NCI-H1417 treated with DMSO at 0.1 percent for 48 hours (cell line): ENCODE results near the gene ANTXR1.
A peak's percentile ranks its signal among the peaks of the same experiment; 100 is the strongest.
"Not testable (repeated sequence)": the region's sequence is repeated elsewhere in the genome, so short reads cannot be mapped to it uniquely, and the experiment has no call there.

Experiments
- DNase-seq: peaks from one replicate; lab custom pipeline; 2025; lab: John Stamatoyannopoulos, UW

Gene ANTXR1

GRCh38 chr2:69211048-69211447 is 198.1 kb downstream of the ANTXR1 start:
- no peak for DNase-seq

- no peak for DNase-seq
Measured at GRCh38 chr2:69211686-69212085, 198.7 kb downstream of the ANTXR1 start.

GRCh38 chr2:69212238-69213028 is 199.5 kb downstream of the ANTXR1 start:
- DNase-seq: no peak

- no peak for DNase-seq
Measured at GRCh38 chr2:69213201-69213600, 200.2 kb downstream of the ANTXR1 start.

- DNase-seq: no peak
Measured at GRCh38 chr2:69213782-69214181, 200.8 kb downstream of the ANTXR1 start.

- no peak for DNase-seq
Measured at GRCh38 chr2:69214898-69215297, 201.9 kb downstream of the ANTXR1 start.

GRCh38 chr2:69216535-69217332 is 203.8 kb downstream of the ANTXR1 start:
- DNase-seq: no peak

- no peak for DNase-seq
Measured at GRCh38 chr2:69217333-69218080, 204.5 kb downstream of the ANTXR1 start.

GRCh38 chr2:69221512-69221911 is 208.5 kb downstream of the ANTXR1 start:
- DNase-seq: no peak

GRCh38 chr2:69221960-69222751 is 209.2 kb downstream of the ANTXR1 start:
- DNase-seq: no peak

GRCh38 chr2:69222953-69223658 is 210.1 kb downstream of the ANTXR1 start:
- DNase-seq: no peak

- peak; percentile 30 for DNase-seq
Measured at GRCh38 chr2:69223759-69224511, 211.0 kb downstream of the ANTXR1 start.

- no peak for DNase-seq
Measured at GRCh38 chr2:69224512-69224837, 211.5 kb downstream of the ANTXR1 start.

GRCh38 chr2:69225933-69226332 is 213.0 kb downstream of the ANTXR1 start:
- DNase-seq: no peak

GRCh38 chr2:69226903-69227302 is 213.9 kb downstream of the ANTXR1 start:
- DNase-seq: no peak

- DNase-seq: no peak
Measured at GRCh38 chr2:69227716-69228115, 214.7 kb downstream of the ANTXR1 start.

- not testable (repeated sequence) for DNase-seq
Measured at GRCh38 chr2:69230946-69231345, 218.0 kb downstream of the ANTXR1 start.

GRCh38 chr2:69231612-69232277 is 218.8 kb downstream of the ANTXR1 start:
- no peak for DNase-seq

- not testable (repeated sequence) for DNase-seq
Measured at GRCh38 chr2:69235835-69236234, 222.9 kb downstream of the ANTXR1 start.
